Uterus (tissue), 2 donors: Measurements from ENCODE around the gene DBNL.

ENCODE experiments used
- POLR2A ChIP-seq, 2 donors: fragments of 450-650 bp; IDR thresholded peaks; one replicate each; pipeline ENCODE4 v1.6.1; 2016; ENCODE audit warnings: antibody characterized with exemption in 2 of 2, mild to moderate bottlenecking in 1 of 2, moderate library complexity in 1 of 2
- TF ChIP-seq, protein P1 (sequence below), 4 experiments: fragments of 200-600 bp in 2 of 4; fragments of 450-650 bp in 2 of 4; sonication (generic) in 2 of 4; IDR thresholded peaks; one replicate each; pipeline ENCODE4 v1.5.1; 2016 to 2019; ENCODE audit warnings: antibody characterized with exemption in 4 of 4, mild to moderate bottlenecking in 2 of 4, moderate library complexity in 1 of 4

DNA sequence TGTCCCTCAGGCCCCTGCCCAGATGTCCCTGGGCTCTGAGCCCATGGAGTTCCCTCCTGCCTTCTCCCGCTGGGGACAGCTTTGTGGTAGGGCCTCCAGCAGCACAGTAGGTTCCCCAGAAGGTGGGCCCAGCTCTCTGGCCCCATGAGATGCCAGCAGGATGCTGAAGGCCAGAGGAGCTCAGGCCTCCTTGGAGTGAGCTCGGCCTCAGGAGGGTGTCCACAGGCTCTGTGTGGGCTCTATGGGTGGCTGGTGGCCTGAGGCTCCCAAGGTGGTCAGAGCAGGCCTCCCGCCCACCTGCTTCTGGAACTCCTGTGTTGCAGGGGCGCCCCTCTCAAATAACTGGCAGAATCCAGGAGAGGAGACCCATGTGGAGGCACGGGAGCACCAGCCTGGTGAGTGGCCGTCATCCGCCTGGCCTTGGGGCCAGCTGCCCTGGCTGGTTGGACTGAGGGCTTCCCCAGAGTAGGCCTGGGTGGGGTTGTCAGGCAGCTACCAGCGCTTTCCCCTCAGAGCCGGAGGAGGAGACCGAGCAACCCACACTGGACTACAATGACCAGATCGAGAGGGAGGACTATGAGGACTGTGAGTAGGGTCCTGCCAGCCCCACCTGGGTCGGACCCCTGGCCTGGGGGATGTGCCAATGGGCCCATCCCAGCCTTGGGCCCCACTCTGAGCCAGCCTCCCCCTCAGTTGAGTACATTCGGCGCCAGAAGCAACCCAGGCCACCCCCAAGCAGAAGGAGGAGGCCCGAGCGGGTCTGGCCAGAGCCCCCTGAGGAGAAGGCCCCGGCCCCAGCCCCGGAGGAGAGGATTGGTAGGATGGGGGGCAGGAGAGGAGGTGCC lies 62.8 kb downstream of the DBNL start:
- TF ChIP-seq, protein P1, sequence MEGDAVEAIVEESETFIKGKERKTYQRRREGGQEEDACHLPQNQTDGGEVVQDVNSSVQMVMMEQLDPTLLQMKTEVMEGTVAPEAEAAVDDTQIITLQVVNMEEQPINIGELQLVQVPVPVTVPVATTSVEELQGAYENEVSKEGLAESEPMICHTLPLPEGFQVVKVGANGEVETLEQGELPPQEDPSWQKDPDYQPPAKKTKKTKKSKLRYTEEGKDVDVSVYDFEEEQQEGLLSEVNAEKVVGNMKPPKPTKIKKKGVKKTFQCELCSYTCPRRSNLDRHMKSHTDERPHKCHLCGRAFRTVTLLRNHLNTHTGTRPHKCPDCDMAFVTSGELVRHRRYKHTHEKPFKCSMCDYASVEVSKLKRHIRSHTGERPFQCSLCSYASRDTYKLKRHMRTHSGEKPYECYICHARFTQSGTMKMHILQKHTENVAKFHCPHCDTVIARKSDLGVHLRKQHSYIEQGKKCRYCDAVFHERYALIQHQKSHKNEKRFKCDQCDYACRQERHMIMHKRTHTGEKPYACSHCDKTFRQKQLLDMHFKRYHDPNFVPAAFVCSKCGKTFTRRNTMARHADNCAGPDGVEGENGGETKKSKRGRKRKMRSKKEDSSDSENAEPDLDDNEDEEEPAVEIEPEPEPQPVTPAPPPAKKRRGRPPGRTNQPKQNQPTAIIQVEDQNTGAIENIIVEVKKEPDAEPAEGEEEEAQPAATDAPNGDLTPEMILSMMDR (IDR thresholded peaks at IDR 0.05): no peak
- TF ChIP-seq POLR2A (IDR thresholded peaks at IDR 0.05): no peak
